ENCODE results near the gene PCDH7.
A peak's percentile ranks its signal among the peaks of the same experiment; 100 is the strongest.

Gene PCDH7

GRCh38 chr4:30720021-30720660, at the start of gene PCDH7:
Gene PCDH7, plus strand, starts transcription at chr4:30720369. Its CDS starts 1,054 bp downstream, at chr4:30721423.
- no peak within 1 kb of the TSS for H3K4me3 ChIP-seq (ENCODE audit: low read depth, low read length)
- TF ChIP-seq CTCF (IDR thresholded peaks at IDR 0.05; ENCODE audit: low read depth, low read length): no peak

- H3K4me3 ChIP-seq (ENCODE audit: low read depth, low read length): no peak overlapping the region
- TF ChIP-seq CTCF (IDR thresholded peaks at IDR 0.05; ENCODE audit: low read depth, low read length): no peak
Measured at GRCh38 chr4:30671926-30672448, 48.2 kb upstream of the PCDH7 start.

GRCh38 chr4:30696191-30696590, 24.0 kb upstream of the PCDH7 start:
- no peak for TF ChIP-seq CTCF (IDR thresholded peaks at IDR 0.05; ENCODE audit: low read depth, low read length)
- no peak overlapping the region for H3K4me3 ChIP-seq (ENCODE audit: low read depth, low read length)

- H3K4me3 ChIP-seq (ENCODE audit: low read depth, low read length): no peak overlapping the region
- 0 out of 2 replicates have a peak, but pooled peaks have one; percentile 14 for TF ChIP-seq CTCF (IDR thresholded peaks at IDR 0.05; ENCODE audit: low read depth, low read length)
Measured at GRCh38 chr4:30714408-30715031, 5.6 kb upstream of the PCDH7 start.

GRCh38 chr4:30716158-30716557, 4.0 kb upstream of the PCDH7 start:
- no peak overlapping the region for H3K4me3 ChIP-seq (ENCODE audit: low read depth, low read length)
- TF ChIP-seq CTCF (IDR thresholded peaks at IDR 0.05; ENCODE audit: low read depth, low read length): no peak

GRCh38 chr4:30716681-30717207, 3.4 kb upstream of the PCDH7 start:
- no peak for TF ChIP-seq CTCF (IDR thresholded peaks at IDR 0.05; ENCODE audit: low read depth, low read length)
- H3K4me3 ChIP-seq (ENCODE audit: low read depth, low read length): no peak overlapping the region

Data from WI38 (cell line).